ENCODE results near the gene NLGN2.

NLGN2 gene

GRCh38 chr17:7414837-7415236, 7.2 kb downstream of the NLGN2 start:
- DNase-seq = no peak

- no peak for DNase-seq
Observed at GRCh38 chr17:7415784-7416183, 8.1 kb downstream of the NLGN2 start.

- DNase-seq = no peak
Observed at GRCh38 chr17:7416323-7416722, 8.7 kb downstream of the NLGN2 start.

- DNase-seq = no peak
Observed at GRCh38 chr17:7417056-7417655, 9.5 kb downstream of the NLGN2 start.

- DNase-seq = no peak
Observed at GRCh38 chr17:7418472-7419152, 11.0 kb downstream of the NLGN2 start.

DNA sequence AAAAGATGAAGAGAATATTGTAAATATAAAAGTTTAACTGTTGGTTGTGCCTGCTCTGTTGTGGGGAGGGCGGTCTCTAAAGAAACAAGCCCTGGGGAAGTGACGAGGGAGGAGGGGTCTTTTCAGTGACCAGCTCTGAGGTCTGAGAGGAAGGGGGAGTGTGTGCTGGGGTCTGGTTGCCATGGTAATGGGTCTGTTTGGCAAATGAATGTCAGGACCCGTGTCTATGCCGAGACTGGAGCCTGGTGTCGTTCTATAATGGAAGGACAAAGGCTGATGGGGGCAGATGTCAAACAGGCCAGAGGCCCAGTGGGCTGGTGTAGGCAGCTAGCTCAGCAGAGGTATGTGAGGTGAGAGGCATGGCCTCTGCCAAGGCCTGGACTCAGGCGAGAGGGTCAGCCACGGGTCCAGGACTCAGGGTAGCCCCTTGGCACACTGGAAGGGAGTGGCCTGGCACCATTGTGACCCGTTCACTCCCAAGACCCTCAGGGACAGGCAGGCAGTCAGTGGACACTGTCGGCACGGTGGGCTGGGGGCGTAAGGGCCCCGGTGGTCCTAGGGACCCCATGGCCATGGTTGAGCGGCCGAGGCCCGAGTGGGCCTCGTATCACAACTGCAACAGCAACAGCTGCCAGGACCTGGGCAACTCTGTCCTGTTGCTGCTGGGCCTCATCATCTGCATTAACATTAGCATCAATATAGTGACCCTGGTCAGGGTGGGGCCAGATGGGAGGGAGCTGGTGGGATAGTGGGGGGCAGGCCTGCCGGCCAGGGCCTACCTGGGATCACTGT, 12.4 kb downstream of the NLGN2 start, which contains the start of gene SPEM1:
TSS of gene SPEM1 (plus strand) at position 506 of the 792 bp plus-strand sequence. CDS start at position 567, 61 bp downstream.
- DNase-seq = no peak

DNA sequence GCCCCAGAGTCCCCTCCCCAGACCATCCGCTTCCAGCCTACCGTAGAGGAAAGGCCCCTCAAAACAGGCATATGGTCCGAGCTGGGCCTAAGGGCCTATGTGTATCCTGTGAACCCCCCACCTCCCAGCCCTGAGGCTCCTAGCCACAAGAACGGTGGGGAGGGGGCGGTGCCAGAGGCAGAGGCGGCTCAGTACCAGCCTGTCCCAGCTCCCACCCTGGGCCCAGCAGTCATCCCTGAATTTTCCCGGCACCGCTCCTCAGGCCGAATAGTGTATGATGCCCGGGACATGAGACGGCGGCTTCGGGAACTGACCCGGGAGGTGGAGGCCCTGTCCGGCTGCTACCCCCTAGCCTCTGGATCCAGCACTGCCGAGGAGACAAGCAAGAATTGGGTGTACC, 13.5 kb downstream of the NLGN2 start:
- DNase-seq = no peak

DNA sequence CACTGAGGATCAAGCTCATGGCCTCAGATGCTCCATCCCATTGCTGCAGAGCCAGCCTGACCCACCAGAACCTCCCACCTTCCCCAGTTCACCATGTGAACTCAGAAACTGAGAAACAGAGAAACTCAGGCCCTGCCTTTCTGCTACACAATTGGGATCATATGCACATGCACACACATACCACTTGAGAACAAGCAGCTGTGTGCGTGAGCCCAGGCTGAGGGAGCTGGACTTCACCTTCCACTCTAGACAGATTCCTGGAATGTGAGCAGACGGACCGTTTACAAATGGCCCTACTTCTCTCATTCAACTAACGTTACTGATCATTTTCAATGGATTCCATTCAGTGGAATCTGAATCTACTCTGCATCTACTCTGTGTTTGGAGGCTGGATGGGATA, 16.0 kb downstream of the NLGN2 start:
- no peak for DNase-seq

GRCh38 chr17:7425316-7425715, 17.7 kb downstream of the NLGN2 start, which contains the start of gene SPEM2:
Gene SPEM2, plus strand, starts transcription at chr17:7425616. Its CDS starts 73 bp downstream, at chr17:7425689.
- DNase-seq = peak; percentile 23

- DNase-seq = no peak
Observed at GRCh38 chr17:7425756-7426155, 18.1 kb downstream of the NLGN2 start.

GRCh38 chr17:7426203-7426863, 18.7 kb downstream of the NLGN2 start:
- DNase-seq = no peak

DNA sequence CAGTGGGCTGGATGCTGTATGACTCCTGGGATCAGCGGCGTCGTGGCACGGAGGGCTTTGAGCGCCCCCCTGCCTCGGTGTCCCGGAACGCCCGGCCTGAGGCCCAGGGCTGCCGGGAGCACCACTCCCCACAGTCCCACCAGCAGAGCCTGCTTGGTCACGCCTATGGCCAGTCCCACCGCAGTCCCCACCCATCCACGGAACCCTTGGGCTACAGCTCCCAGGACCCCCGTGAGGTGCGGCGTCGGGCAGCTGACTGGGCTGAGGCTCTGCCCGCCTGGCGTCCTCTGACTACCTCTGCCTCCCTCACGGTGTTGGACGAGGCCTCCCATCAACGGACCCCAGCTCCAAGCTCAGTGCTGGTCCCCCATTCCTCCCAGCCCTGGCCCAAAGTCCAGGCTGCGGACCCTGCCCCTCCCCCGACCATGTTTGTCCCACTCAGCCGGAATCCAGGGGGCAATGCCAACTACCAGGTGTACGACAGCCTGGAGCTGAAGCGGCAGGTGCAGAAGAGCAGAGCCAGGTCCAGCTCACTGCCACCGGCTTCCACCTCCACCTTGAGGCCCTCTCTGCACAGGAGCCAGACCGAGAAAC, 19.3 kb downstream of the NLGN2 start:
- no peak for DNase-seq

- no peak for DNase-seq
Observed at GRCh38 chr17:7427549-7427948, 19.9 kb downstream of the NLGN2 start.

- no peak for DNase-seq
Observed at GRCh38 chr17:7428557-7428956, 20.9 kb downstream of the NLGN2 start, which contains the start of gene SPEM3. Gene SPEM3, plus strand, starts transcription at chr17:7428857. Its CDS starts 46 bp downstream, at chr17:7428903.

- DNase-seq = no peak
Observed at GRCh38 chr17:7429722-7430121, 22.1 kb downstream of the NLGN2 start.

DNA sequence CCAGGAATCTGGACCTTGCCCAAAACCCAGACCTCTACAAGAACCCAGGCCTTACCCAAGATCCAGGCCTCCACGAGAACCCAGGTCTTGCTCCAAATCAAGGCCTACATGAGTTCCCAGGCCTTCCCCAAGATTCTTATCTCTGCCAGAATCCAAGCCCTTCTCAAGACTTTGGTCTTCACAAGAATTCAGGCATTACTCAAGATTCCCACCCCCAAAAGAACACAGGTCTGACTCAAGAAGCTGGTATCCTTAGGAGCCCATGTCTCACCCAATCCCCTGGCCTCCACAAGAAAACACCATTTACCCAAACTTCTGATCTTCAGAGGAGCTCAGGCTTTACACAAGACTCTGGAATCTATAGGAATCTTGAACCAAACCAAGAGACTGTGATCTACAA, 23.6 kb downstream of the NLGN2 start:
- no peak for DNase-seq

DNA sequence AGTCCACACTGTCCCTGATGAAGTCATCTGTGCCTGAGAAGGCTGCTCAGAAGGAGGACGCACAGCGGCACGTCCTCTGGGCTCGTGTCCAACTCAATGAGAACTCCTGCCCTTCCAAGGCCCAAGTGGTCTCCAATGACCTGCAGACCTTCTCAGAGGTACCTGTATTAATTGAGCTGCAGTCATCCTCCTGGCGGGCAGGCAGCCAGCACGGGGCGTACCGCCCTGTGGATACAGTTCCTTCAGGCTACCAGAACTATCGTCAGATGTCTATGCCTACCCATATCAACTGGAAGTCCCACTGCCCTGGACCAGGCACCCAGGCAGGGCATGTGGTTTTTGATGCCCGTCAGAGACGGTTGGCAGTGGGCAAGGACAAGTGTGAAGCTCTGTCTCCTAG, 24.7 kb downstream of the NLGN2 start:
- DNase-seq = no peak

DNA sequence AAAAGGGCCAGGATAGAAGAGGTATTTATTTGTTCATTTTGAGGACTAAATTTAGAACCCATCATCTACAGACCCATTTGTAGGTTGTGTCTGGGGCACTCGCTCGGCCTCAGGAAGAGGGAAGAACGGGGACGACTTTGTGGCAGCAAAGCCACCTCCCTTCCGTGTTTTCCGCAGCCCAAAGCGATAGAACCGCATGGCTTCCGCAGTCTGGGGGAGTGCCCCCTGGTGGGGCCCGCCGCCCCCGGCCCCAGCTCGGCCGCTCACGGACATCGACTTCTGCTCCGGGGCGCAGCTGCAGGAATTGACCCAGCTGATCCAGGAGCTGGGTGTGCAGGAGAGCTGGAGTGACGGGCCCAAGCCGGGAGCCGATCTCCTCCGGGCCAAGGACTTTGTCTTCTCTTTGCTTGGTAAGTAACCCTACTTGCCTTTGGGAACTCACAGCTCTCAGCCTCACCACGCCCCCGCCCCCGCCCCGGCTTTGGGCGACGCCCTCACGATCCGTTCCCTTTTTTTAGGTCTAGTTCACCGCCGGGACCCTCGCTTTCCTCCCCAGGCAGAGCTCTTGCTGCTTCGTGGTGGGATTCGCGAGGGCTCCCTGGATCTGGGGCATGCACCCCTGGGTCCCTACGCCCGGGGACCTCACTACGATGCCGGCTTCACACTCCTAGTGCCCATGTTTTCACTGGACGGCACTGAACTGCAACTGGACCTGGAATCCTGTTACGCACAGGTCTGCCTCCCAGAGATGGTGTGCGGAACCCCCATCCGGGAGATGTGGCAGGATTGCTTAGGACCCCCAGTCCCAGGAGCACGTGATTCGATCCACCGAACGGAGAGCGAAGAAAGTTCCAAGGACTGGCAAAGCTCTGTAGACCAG, 28.3 kb downstream of the NLGN2 start:
- DNase-seq = peak; percentile 84

DNA sequence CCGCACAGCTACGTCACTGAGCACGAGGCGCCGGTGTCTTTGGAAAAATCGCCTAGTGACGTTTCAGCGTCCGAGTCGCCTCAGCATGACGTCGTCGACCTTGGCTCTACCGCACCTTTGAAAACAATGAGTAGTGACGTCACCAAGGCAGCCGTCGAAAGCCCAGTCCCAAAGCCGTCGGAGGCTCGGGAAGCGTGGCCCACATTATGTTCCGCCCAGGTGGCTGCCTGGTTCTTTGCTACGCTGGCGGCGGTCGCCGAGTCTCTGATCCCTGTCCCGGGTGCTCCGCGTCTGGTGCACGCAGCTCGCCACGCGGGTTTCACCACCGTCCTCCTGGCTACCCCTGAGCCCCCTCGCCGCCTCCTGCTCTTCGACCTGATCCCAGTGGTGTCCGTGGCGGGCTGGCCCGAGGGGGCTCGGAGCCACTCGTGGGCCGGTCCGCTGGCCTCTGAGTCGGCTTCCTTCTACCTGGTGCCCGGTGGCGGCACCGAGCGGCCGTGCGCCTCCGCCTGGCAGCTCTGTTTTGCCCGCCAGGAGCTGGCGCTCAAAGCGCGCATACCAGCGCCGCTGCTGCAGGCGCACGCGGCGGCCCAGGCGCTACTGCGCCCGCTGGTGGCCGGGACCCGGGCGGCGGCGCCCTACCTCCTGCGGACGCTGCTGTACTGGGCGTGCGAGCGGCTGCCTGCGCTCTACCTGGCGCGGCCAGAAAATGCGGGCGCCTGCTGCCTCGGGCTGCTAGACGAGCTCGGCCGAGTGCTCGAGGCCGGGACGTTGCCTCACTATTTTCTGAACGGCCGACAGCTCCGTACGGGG, 29.1 kb downstream of the NLGN2 start:
- DNase-seq = peak; percentile 90

- no peak for DNase-seq
Observed at GRCh38 chr17:7437369-7437863, 29.8 kb downstream of the NLGN2 start.
